Brain microvascular endothelial cell (primary cell): ENCODE measurements around the gene ABCC10.
"Not testable (repeated sequence)": the region's sequence is repeated elsewhere in the genome, so short reads cannot be mapped to it uniquely, and the experiment has no call there.

Experiments
- DNase-seq: peaks from one replicate; pipeline ENCODE4 v3.0.0-alpha.2; 2020
- H3K27ac ChIP-seq: fragments of 250-450 bp; sonication (Bioruptor Pico); 2 replicates; pipeline ENCODE4 v1.5.1; 2020; ENCODE audit warnings: mild to moderate bottlenecking, moderate library complexity
- H3K27me3 ChIP-seq: fragments of 250-450 bp; sonication (Bioruptor Pico); replicated peaks from 2 replicates; pipeline ENCODE4 v1.5.1; 2020; ENCODE audit warnings: mild to moderate bottlenecking
- H3K36me3 ChIP-seq: fragments of 250-450 bp; sonication (Bioruptor Pico); replicated peaks from 2 replicates; pipeline ENCODE4 v1.5.1; 2020; ENCODE audit warnings: mild to moderate bottlenecking
- H3K4me3 ChIP-seq: 2 replicates; pipeline ENCODE4 v1.5.1; 2011; ENCODE audit warnings: low read depth, mild to moderate bottlenecking, control low read depth, low read length, moderate library complexity
- in situ Hi-C: cut with HindIII; loops from 2 replicates; pipeline ENCODE4 v1.10.0; 2017; ENCODE audit warnings: low sequenced_read_pairs, low pct_ligation_motif_present
- TF ChIP-seq, protein P1 (sequence below): IDR thresholded peaks from 2 replicates; pipeline ENCODE4 v1.5.1; 2011; ENCODE audit warnings: low read depth, mild to moderate bottlenecking, moderate library complexity, low read length, control low read depth, inconsistent platforms; ENCODE audit errors: missing control alignments

ABCC10 gene

GRCh38 chr6:43494321-43494720 is 67.0 kb downstream of the ABCC10 start:
- in situ Hi-C loops = no loop called here
- H3K36me3 ChIP-seq = peaks cover 11% of the 10 kb centered on the region
- no peaks in the 10 kb centered on the region for H3K27me3 ChIP-seq
- no peak for DNase-seq
- no peak overlapping the region for H3K4me3 ChIP-seq
- H3K27ac ChIP-seq = no peak overlapping the region
- TF ChIP-seq, protein P1, sequence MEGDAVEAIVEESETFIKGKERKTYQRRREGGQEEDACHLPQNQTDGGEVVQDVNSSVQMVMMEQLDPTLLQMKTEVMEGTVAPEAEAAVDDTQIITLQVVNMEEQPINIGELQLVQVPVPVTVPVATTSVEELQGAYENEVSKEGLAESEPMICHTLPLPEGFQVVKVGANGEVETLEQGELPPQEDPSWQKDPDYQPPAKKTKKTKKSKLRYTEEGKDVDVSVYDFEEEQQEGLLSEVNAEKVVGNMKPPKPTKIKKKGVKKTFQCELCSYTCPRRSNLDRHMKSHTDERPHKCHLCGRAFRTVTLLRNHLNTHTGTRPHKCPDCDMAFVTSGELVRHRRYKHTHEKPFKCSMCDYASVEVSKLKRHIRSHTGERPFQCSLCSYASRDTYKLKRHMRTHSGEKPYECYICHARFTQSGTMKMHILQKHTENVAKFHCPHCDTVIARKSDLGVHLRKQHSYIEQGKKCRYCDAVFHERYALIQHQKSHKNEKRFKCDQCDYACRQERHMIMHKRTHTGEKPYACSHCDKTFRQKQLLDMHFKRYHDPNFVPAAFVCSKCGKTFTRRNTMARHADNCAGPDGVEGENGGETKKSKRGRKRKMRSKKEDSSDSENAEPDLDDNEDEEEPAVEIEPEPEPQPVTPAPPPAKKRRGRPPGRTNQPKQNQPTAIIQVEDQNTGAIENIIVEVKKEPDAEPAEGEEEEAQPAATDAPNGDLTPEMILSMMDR = no peak

DNA sequence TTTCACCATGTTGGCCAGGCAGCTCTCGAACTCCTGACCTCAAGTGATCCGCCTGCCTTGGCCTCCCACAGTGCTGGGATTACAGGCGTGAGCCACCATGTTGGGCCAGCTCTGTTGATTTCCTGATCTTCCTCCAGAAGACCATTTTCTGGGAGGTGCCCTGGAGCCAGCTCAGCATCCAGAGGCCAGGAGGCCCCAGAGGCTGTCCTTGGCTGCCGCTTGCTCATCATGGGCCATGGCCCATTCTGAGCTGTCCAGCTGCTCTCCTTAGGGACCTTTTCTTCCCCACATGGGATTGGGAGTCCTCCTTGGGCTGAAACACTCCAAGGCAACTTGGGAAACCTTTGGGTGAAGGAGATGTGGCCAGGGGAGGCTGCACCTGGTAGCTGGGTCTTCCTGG is 67.4 kb downstream of the ABCC10 start:
- no peak for DNase-seq
- in situ Hi-C loops = no loop called here

DNA sequence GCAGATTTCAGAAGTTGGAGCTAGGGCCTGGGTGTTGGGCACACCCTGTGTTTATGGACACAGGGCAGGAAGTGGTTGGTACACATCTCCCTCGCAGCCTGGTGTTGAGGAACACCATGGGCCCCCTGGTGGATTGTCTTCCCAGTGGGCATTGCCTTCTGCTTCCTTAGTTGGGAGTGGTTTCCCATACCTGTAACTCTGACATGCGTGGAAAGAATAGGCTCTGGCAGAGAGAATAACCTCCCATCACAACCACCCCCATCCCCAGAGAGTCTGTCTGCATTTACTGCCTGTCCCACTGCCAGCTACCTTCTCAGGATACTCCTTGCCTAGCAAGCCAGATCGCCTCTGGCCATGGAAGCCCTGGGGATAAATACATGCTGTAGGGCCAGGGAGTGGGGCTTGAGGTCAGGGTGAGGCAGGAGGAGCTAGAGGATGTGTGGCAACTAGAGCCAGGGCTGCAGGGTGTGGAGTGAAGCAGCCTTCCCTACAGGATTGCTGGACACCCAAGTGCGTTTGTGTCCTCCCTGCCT is 68.1 kb downstream of the ABCC10 start:
- DNase-seq = no peak
- H3K36me3 ChIP-seq = peaks cover 23% of the 10 kb centered on the region
- H3K27me3 ChIP-seq = no peaks in the 10 kb centered on the region
- in situ Hi-C loops = no loop called here
- H3K27ac ChIP-seq = no peak overlapping the region
- H3K4me3 ChIP-seq = no peak overlapping the region
- TF ChIP-seq, protein P1 = peak; percentile 52

More for the DNA sequence above, 67.4 kb downstream of the ABCC10 start:
- Histone ChIP-seq H3K36me3 (peaks cover 16% of the 10 kb centered on the region), H3K27me3 (no peaks in the 10 kb centered on the region), H3K27ac (no peak overlapping the region), H3K4me3 (no peak overlapping the region)
- TF ChIP-seq, protein P1 = no peak

DNA sequence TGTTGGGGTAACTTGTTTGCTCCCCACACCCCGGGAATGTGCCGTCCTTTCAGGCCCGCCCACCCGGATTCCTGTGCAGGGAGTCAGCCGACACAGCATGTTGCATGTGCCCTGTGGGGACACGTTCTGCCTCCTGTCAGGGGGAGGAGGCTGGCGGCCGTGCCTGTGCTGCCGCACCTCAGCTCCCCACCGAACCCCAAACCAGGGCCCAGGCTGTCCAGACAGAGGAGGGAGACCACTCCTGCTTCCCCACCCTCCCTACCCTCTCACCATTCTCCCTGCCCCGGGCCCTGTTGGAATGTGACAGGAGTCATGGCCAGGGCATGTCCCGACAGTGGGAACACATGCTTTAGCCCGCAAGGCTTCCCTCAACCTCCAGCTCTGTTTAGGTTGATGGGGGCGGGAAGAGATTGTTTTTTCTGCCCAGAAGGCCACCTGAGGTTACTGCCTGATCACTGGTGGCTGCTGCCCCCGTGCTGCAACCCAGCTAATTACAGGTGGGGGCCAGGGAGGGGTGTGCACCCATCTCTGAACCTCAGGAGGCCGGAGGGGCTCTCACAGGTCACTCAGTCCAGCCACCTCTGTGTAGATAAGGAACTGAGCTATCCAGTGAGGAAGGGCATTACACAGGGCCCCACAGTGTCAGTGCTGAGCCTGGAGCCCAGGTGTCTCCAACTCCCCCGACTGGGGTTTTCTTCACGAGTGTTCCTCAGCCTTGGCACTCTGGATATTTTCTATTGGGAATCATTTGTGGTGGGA is 69.2 kb downstream of the ABCC10 start:
- no peak overlapping the region for H3K4me3 ChIP-seq
- H3K27ac ChIP-seq = no peak overlapping the region
- peaks cover 27% of the 10 kb centered on the region for H3K36me3 ChIP-seq
- TF ChIP-seq, protein P1 = peak; percentile 77
- in situ Hi-C loops = no loop called here
- DNase-seq = peak; percentile 38
- no peaks in the 10 kb centered on the region for H3K27me3 ChIP-seq

DNA sequence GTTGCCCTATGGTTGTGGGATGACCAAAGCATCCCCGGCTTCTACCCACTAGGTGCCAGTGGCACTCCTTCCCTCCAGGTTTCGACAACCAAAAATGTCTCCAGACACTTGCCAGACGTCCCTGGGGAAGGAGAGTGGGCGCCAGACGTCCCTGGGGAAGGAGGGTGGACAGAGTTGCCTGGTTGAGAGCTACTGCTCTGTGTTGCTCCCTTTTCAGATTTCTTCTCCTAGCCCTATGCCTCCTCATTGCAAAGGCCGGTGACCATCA is 69.7 kb downstream of the ABCC10 start:
- H3K4me3 ChIP-seq = no peak overlapping the region
- no peaks in the 10 kb centered on the region for H3K27me3 ChIP-seq
- TF ChIP-seq, protein P1 = no peak
- peaks cover 27% of the 10 kb centered on the region for H3K36me3 ChIP-seq
- in situ Hi-C loops = no loop called here
- H3K27ac ChIP-seq = no peak overlapping the region
- no peak for DNase-seq

- DNase-seq = no peak
- H3K4me3 ChIP-seq = no peak overlapping the region
- peaks cover 32% of the 10 kb centered on the region for H3K36me3 ChIP-seq
- in situ Hi-C loops = no loop called here
- TF ChIP-seq, protein P1 = no peak
- no peak overlapping the region for H3K27ac ChIP-seq
- H3K27me3 ChIP-seq = no peaks in the 10 kb centered on the region
Measured at GRCh38 chr6:43497689-43498088, 70.3 kb downstream of the ABCC10 start.

DNA sequence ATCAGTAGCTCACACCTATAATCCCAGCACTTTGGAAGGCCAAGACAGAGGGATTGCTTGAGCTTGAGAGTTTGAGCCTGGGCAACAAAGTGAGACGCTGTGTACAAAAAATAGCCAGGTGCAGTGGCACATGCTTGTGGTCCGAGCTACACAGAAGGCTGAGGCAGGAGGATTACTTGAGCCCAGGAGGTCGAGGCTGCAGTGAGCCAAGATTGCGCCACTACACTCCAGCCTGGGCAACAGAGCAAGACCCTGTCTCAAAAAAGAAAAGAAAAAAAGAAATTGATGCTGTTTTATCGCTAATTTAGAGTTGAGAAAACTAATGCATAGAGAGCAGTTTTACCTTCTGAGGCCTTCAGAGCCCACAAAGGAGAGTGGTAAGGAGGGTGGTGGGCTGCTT is 71.0 kb downstream of the ABCC10 start:
- H3K4me3 ChIP-seq, H3K27me3 ChIP-seq, H3K27ac ChIP-seq, DNase-seq, in situ Hi-C loops: not testable (repeated sequence)
- peaks cover 37% of the 10 kb centered on the region for H3K36me3 ChIP-seq
